DND-41 (cell line): ENCODE results near the gene MMP17.

Experiments
- ATAC-seq: fragments of 200-7000 bp; cut with Tn5 transposase; 3 replicates; pipeline ENCODE4 v1.9.1; 2021; ENCODE audit warnings: low read depth; ENCODE audit not compliant: insufficient read depth
- DNase-seq: peaks from one replicate; pipeline ENCODE4 v3.0.0-alpha.2; 2020
- H2AFZ ChIP-seq: 2 replicates; pipeline ENCODE4 v1.6.0; 2012; ENCODE audit warnings: low read depth, low read length
- H3K27ac ChIP-seq: 2 replicates; pipeline ENCODE4 v1.5.1; 2012; ENCODE audit warnings: low read length, inconsistent platforms
- H3K27me3 ChIP-seq: fragments of 200-600 bp; sonication (generic); 2 replicates; pipeline ENCODE4 v1.6.0; 2012; ENCODE audit warnings: low read length, mild to moderate bottlenecking, inconsistent platforms; ENCODE audit not compliant: insufficient read depth, poor library complexity
- H3K36me3 ChIP-seq: 2 replicates; pipeline ENCODE4 v1.5.1; 2012; ENCODE audit warnings: low read length, inconsistent platforms; ENCODE audit not compliant: insufficient read depth
- H3K4me1 ChIP-seq: 2 replicates; pipeline ENCODE4 v1.5.1; 2012; ENCODE audit warnings: mild to moderate bottlenecking, low read length; ENCODE audit not compliant: insufficient read depth
- H3K4me2 ChIP-seq: 2 replicates; pipeline ENCODE4 v1.6.0; 2012; ENCODE audit warnings: mild to moderate bottlenecking, moderate library complexity, low read length, inconsistent platforms; ENCODE audit not compliant: insufficient read depth
- H3K4me3 ChIP-seq, 2 experiments: fragments of 200-600 bp in 1 of 2; shearing (Covaris generic) in 1 of 2; 2 replicates each; pipeline ENCODE4 v1.5.1; 2012 to 2016; ENCODE audit warnings: inconsistent platforms in 2 of 2, low read length in 2 of 2, mild to moderate bottlenecking in 2 of 2, low read depth in 1 of 2, moderate library complexity in 1 of 2
- H3K79me2 ChIP-seq: 2 replicates; pipeline ENCODE4 v1.6.0; 2012; ENCODE audit warnings: low read length, inconsistent platforms; ENCODE audit not compliant: insufficient read depth
- H3K9ac ChIP-seq: 2 replicates; pipeline ENCODE4 v1.6.0; 2012; ENCODE audit warnings: low read depth, mild to moderate bottlenecking, inconsistent platforms, low read length, moderate library complexity
- H3K9me3 ChIP-seq: 2 replicates; pipeline ENCODE4 v1.5.1; 2012; ENCODE audit warnings: low read length, moderate library complexity, mild to moderate bottlenecking, inconsistent platforms; ENCODE audit not compliant: insufficient read depth, severe bottlenecking
- H4K20me1 ChIP-seq: 2 replicates; pipeline ENCODE4 v1.6.0; 2012; ENCODE audit warnings: low read length; ENCODE audit not compliant: insufficient read depth
- EZH2 ChIP-seq: IDR thresholded peaks from 3 replicates; pipeline ENCODE4 v1.6.1; 2012; ENCODE audit warnings: borderline replicate concordance, low read depth, mild to moderate bottlenecking, moderate library complexity, low read length, inconsistent platforms; ENCODE audit not compliant: severe bottlenecking
- TF ChIP-seq, protein P1 (sequence below): IDR thresholded peaks from 2 replicates; pipeline ENCODE4 v1.5.1; 2012; ENCODE audit warnings: borderline replicate concordance, low read length, moderate library complexity, mild to moderate bottlenecking; ENCODE audit not compliant: poor library complexity, severe bottlenecking; ENCODE audit errors: extremely low read depth

Gene MMP17

DNA sequence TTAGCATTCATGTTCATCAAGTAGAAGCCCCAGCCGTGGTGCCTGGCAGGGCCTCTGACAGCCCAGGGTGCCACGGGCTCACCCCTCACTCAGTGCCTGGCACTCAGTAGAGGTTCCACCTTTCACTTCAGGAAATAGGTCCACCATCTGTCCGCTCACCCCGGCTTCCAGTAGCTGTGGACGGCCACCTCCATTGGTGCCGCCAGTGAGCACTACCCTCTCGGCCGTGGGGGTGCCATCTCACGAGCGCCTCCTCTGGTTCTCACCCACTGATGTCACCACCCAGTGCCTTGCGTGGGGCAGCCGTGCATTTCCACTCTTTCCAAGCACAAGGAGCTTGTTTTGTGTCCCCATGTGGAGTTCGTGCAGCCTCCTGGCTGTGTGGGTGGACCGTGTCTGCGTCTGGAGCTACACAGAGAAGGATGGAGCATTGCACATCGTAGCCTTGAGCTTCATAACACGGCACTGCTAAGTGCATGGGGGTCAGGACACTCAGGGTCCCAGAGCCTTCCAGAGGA lies 41.0 kb upstream of the MMP17 start:
- no peak overlapping the region for H3K9ac ChIP-seq
- H3K36me3 ChIP-seq = peaks cover 89% of the 10 kb centered on the region
- H3K4me3 ChIP-seq = no peak overlapping the region
- no peaks in the 10 kb centered on the region for H3K4me1 ChIP-seq
- ATAC-seq (no peak), DNase-seq (no peak)
- no peak overlapping the region for H3K4me2 ChIP-seq
- H3K27me3 ChIP-seq = no peaks in the 10 kb centered on the region
- no peak for TF ChIP-seq EZH2
- TF ChIP-seq, protein P1, sequence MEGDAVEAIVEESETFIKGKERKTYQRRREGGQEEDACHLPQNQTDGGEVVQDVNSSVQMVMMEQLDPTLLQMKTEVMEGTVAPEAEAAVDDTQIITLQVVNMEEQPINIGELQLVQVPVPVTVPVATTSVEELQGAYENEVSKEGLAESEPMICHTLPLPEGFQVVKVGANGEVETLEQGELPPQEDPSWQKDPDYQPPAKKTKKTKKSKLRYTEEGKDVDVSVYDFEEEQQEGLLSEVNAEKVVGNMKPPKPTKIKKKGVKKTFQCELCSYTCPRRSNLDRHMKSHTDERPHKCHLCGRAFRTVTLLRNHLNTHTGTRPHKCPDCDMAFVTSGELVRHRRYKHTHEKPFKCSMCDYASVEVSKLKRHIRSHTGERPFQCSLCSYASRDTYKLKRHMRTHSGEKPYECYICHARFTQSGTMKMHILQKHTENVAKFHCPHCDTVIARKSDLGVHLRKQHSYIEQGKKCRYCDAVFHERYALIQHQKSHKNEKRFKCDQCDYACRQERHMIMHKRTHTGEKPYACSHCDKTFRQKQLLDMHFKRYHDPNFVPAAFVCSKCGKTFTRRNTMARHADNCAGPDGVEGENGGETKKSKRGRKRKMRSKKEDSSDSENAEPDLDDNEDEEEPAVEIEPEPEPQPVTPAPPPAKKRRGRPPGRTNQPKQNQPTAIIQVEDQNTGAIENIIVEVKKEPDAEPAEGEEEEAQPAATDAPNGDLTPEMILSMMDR = no peak
- H3K79me2 ChIP-seq = no peaks in the 10 kb centered on the region
- no peak overlapping the region for H3K27ac ChIP-seq
- H3K9me3 ChIP-seq = no peaks in the 10 kb centered on the region
- H4K20me1 ChIP-seq = peaks cover 13% of the 10 kb centered on the region; the same call in 1 of the 2 replicates
- H2AFZ ChIP-seq = no peak overlapping the region

DNA sequence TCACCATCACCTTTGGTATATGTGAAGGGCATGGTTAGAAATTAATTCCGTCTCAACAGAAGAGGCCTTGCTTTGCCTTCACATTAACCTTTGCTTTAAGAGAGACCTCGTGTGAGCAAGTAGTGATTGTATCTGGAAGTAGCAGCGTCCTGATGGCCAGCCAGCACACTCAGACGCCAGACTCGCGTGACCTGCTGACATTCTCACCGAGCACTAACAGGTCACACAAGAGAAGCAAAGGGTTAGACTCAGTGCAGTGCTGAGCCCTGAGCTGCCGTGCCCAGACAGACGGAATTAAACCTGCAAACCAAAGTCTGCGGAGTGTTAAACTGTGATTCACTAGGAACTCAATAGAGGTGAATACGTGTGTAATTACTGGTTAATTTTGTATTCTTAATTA lies 40.1 kb upstream of the MMP17 start:
- H4K20me1 ChIP-seq = peaks cover 19% of the 10 kb centered on the region; the same call in 1 of the 2 replicates
- no peaks in the 10 kb centered on the region for H3K27me3 ChIP-seq
- TF ChIP-seq EZH2 = no peak
- TF ChIP-seq, protein P1 = no peak
- H3K4me2 ChIP-seq = no peak overlapping the region
- H3K9me3 ChIP-seq = no peaks in the 10 kb centered on the region
- H2AFZ ChIP-seq = no peak overlapping the region
- ATAC-seq (no peak), DNase-seq (no peak)
- H3K27ac ChIP-seq = no peak overlapping the region
- no peak overlapping the region for H3K9ac ChIP-seq
- H3K79me2 ChIP-seq = no peaks in the 10 kb centered on the region
- no peak overlapping the region for H3K4me3 ChIP-seq
- H3K36me3 ChIP-seq = peaks cover 92% of the 10 kb centered on the region
- H3K4me1 ChIP-seq = no peaks in the 10 kb centered on the region

DNA sequence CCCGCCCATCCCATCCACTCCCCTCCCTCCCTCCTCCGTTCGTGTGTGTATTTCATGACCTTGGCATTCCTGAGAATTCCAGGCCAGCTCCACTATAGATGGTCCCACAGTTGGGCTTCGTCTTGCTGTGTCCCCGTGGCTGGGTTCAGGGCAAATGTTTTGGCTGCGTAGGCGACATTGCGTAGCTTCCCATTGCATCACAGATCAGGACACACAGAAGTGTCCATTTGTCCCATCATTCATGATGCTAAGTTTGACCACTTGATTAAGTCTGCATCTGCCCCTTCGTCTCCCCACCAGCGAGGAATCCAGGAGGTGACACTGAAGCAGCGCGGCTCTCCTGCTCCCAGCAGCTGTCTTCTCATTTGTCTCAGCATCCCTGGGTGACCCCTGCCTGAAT lies 38.6 kb upstream of the MMP17 start:
- Histone ChIP-seq H3K27me3 (no peaks in the 10 kb centered on the region), H3K9ac (no peak overlapping the region), H2AFZ (no peak overlapping the region), H3K27ac (no peak overlapping the region), H3K4me1 (no peaks in the 10 kb centered on the region), H3K79me2 (no peaks in the 10 kb centered on the region), H3K36me3 (peaks cover 98% of the 10 kb centered on the region), H3K4me3 (no peak overlapping the region), H4K20me1 (peaks cover 23% of the 10 kb centered on the region), H3K9me3 (no peaks in the 10 kb centered on the region), H3K4me2 (no peak overlapping the region)
- DNase-seq = no peak
- ATAC-seq = no peak
- TF ChIP-seq EZH2 = no peak
- TF ChIP-seq, protein P1 = no peak
